GM12892 (cell line): ENCODE results near the gene SYNE1.

Source experiments
- DNase-seq: peaks from one replicate; pipeline ENCODE4 v3.0.0; 2011; ENCODE audit not compliant: insufficient read length
- FAIRE-seq: peaks from 2 replicates; lab custom pipeline; 2011; peaks lifted over from hg19 to GRCh38; lab: Jason Lieb, UNC
- POLR2A ChIP-seq: IDR thresholded peaks from 2 replicates; pipeline ENCODE4 v1.6.1; 2011; ENCODE audit warnings: low read depth, low read length, control low read depth
- POLR2AphosphoS5 ChIP-seq: IDR thresholded peaks from 2 replicates; pipeline ENCODE4 v1.6.1; 2011; ENCODE audit warnings: low read depth, low read length, control low read depth
- TAF1 ChIP-seq: IDR thresholded peaks from 2 replicates; pipeline ENCODE4 v1.6.1; 2011; ENCODE audit warnings: low read depth, mild to moderate bottlenecking, control low read depth, low read length, borderline replicate concordance

Gene SYNE1

DNA sequence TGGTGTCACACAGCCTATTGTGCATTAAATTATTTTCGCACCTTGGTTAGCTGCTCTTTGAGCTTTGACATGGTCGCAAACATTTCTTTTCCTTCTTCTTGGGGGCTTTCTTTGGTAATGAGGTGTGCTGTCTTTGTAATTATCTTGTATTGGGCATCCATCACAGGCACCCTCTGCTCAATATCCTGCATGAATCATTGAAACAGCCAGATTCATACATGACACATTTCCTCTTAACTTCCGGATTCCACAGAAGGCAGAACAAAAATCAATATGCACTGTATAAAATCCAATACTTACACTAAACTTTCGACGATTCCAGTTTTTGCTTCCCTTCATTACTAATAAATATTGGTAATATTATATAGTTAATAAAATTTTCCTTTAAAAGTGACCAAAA is 175.6 kb downstream of the SYNE1 start:
- TF ChIP-seq POLR2A = no peak
- TF ChIP-seq TAF1 = no peak
- no peak for TF ChIP-seq POLR2AphosphoS5
- DNase-seq = no peak
- FAIRE-seq = no peak

DNA sequence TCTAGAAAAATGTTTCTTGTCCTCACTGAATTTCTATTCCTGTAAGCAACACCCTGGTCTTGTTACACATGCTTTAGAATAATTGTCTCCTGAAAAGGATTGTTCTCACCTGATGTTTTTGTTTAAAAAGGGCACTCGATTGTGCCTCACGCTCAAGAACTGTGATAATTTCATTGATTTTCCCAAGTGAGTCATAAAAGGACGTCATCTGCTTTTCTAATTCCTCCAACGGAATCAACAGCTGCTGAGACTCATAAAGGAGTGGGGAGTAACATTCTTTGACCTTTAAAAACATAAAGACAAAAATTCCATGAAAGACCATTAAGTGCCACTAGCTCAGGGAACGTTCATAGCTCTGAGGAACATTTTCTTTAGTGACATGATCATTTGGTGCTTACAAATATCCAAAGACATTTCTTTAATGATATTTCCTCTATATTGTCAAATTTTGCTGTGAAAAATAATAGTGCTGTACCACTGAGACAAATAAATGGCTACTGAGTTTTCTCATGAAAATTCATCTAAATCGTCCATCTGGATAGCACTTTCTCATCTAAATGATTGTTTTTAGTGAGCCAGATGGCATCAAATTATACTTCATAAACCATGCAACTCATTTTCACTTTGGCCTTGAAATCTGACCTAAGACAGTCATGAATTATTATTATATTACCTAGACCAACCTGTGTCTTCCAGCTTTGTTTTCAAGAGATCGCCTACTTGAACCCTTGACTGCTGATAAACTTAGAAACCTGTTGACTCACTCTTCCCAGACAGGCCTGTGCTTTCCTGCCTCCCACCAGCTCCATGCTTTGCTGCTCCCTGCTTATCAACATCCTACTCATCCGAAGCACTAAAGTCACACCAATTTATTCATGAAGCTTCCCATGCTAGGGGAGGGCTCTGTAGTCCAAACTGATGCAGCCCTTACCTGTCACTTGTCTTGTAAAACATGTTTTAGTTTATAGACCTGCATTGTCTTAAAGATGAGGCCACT is 178.2 kb downstream of the SYNE1 start:
- TF ChIP-seq POLR2A = no peak
- TF ChIP-seq TAF1 = no peak
- TF ChIP-seq POLR2AphosphoS5 = no peak
- FAIRE-seq (no peak), DNase-seq (no peak)

DNA sequence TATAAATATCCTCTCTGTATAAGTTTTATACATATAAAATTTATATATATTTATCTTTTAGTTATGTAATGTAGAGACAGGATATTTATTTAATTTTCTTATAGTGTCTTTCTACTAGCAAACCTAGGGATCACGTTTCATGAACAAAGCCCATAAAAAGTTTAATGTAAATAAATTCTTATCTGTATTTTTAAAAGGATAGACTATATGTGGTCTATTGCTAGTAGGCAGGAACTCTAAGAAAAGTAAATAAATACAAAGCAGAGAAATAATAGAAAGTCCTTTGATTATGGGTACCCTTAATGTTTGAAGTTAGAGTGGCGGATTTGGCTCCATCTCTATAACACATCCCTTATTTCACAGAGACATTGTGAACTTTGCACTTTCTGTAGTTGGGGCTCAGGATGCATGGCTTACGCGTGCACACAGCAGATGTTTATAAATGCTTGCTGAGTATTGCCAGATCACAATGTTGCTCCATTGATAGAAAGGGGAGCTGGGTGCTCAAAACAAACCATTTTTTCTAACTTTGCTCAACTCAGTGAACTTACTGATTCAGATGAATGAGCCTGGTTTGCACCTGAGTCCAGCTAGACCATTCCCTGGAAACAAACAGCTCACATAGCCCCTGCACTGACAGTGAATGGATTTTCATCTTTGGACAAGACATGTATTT is 179.1 kb downstream of the SYNE1 start:
- no peak for FAIRE-seq
- no peak for DNase-seq
- TF ChIP-seq TAF1 (no peak), POLR2A (no peak), POLR2AphosphoS5 (no peak)

DNA sequence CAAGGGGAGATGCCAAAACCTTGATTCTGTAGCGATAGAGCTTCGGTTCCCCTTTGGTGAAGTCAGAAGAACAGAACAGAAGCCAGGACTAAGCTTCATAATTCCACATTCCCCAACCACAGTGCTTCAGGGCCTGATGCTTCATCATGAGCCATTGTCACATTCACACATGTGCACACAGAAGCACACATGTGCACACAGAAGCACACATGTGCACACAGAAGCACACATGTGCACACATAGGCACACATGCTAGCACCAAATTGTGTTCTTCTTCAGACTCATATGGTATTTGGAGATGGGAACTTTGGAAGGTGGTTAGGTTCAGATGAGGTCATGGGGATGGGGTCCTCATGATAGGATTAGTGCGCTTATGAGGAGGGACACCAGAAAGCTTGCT is 183.2 kb downstream of the SYNE1 start:
- TF ChIP-seq POLR2AphosphoS5 = no peak
- no peak for TF ChIP-seq TAF1
- TF ChIP-seq POLR2A = no peak
- no peak for DNase-seq
- FAIRE-seq = no peak

DNA sequence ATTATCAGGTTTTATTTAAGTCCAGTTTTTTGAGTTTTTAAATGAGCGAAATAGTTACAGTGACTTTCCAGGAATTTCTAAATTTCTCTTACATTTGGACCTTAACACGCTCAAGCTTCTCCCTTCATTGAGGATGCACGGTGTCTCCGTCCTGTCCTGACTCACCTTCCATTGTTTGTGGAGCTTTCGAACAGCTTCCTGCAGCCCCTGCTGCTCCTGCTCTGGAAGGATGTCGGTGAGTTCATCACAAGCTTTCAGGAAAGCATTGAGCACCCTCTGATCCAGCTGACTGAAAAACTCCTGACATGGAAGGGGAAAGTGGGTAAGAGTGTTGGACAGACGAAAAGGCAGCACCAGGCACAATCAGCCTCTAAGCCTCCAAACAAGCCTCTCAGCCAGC is 183.7 kb downstream of the SYNE1 start:
- FAIRE-seq (no peak), DNase-seq (no peak)
- no peak for TF ChIP-seq POLR2A
- no peak for TF ChIP-seq TAF1
- no peak for TF ChIP-seq POLR2AphosphoS5

DNA sequence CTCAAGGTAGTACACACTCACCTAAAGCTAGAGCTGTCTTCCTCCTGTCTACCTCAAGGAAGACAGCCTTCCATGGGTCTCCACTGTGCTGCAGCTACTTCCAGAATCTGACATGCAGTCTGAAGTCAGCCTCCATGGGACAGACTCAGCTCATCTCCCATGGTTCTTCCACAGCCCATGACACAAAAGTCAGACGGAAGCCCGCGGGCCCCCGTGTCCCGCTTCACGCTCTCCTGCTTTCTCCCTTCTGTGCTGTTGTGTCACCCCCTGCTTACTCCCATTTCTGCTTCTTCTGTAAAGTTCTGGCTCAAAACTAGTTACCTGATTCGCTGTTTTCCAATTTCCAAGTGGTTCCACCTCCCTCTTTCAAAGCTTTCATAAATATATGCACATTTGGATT is 184.5 kb downstream of the SYNE1 start:
- DNase-seq (no peak), FAIRE-seq (no peak)

DNA sequence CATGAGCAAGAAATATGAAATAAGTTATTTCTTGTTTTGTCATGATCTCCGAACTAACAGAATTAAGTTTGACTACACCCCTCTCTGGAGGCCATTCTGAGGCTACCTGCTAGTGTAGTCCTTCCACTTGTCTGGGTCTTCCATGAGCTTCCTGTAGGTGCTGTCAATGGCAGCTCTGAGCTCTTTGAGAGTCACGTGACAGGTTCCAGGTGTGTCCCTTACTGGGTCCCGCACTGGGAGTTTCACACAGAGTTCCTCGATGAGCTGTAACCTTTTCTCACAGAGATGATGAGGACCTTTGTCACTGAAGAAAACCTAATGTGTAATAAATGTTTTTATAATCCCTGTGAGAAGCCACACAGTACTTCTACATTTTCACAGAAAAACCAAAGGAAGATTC is 186.6 kb downstream of the SYNE1 start:
- TF ChIP-seq POLR2AphosphoS5 (no peak), TAF1 (no peak), POLR2A (no peak)
- DNase-seq (no peak), FAIRE-seq (no peak)

More for the DNA sequence above, 184.5 kb downstream of the SYNE1 start:
- TF ChIP-seq POLR2A = no peak
- no peak for TF ChIP-seq POLR2AphosphoS5
- no peak for TF ChIP-seq TAF1

DNA sequence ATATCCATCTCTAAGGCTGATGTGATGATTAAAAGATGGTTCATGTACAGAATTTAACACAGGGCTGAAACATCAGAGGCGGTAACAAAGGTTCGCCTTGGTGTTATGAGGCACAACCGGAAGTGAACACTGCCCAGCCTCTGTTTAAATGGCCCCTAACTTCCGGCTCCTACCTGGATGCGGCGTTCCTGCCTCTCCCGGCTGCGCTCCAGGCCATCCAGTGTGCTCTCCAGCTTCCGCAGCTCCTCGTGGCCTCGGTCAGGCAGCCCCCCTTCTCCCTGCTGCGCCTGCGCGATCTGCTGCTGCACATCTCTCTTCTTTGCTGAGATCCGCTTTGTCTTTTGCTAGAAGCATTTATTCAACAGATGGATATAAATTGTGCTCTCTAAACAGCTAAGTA is 195.3 kb downstream of the SYNE1 start:
- TF ChIP-seq TAF1 = no peak
- no peak for TF ChIP-seq POLR2AphosphoS5
- TF ChIP-seq POLR2A = no peak
- no peak for FAIRE-seq
- DNase-seq = no peak

DNA sequence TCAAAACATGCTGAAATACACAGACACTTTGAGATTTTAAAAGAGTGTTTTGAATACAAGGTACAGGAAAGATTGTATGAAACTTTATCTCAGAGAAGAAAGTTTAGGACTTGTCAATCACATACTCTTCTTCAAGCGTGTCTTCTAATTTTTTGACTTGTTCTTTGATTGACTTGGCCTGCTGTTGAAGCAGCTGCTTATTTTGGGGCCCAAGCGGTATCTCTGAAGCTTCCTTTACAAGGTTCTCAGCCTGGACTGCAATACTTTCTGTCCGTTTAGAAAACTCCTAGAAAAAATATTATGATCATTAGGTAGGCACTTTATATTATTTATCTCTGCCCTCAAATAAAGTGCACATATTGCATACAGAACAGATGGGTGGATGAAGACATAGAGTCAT is 201.3 kb downstream of the SYNE1 start:
- TF ChIP-seq POLR2A (no peak), POLR2AphosphoS5 (no peak), TAF1 (no peak)
- DNase-seq (no peak), FAIRE-seq (no peak)

DNA sequence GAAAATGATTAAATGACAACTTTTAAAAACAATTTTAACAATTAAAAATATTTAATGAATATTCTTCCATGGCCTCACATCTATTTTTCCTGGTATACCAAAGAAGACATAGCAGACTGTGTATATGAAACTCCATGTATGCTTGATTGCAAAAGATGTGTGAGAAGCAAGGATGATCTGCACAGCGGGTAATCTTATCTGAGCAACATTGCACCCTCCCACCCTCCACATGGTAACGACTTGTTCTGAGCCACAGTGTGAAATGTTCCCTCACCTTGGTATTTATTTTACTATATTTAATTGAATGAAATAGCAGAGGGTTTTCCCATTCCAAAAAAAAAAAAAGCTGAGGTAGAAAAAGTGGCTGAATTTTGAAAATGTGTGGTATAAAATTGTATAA is 204.4 kb downstream of the SYNE1 start:
- FAIRE-seq (no peak), DNase-seq (no peak)
- TF ChIP-seq POLR2AphosphoS5 = no peak
- TF ChIP-seq TAF1 = no peak
- TF ChIP-seq POLR2A = no peak

DNA sequence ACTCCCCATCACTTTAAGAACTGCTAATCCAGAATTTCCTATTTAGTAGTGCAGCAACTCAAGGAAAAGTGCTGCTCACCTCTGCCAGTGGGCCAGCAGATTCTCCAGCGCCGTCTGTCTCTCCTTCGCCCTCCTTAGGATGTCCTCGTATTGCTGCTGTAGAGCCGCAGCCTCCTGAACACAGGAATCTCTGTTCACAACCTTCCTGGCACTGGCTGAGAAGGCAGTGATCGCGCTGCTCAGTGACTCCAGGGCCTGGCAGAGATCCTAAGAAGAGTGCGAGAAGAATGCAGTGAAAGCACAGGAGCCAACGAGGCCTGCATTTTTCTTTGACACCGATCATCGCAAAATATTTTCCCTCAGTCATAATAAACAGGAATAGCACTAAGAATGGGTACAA is 209.0 kb downstream of the SYNE1 start:
- TF ChIP-seq POLR2AphosphoS5 = no peak
- no peak for TF ChIP-seq POLR2A
- TF ChIP-seq TAF1 = no peak
- FAIRE-seq (no peak), DNase-seq (no peak)

DNA sequence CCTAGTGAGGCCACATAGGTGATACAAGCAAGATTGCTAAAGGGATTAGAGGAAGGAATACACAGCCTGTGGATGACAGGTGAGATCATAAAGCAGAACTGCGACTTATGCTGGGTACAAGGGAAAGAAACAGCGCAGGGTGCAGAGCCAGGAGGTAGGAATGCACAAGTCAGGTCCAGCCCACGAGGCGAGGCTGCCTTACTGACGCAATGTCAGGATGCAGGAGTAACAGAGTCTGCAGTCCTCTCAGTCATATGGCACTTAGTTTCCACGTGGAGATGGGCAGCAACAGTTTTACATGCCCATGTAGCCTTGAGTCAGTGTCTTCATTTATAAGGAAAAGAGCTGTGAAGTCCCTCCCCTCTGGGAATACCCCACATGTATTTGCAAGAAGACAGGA is 210.9 kb downstream of the SYNE1 start:
- TF ChIP-seq TAF1 (no peak), POLR2AphosphoS5 (no peak), POLR2A (no peak)
- FAIRE-seq (no peak), DNase-seq (no peak)
